OCI-LY1 (cell line): ENCODE data around the gene SPAG17.

ENCODE experiments used
- EZH2 ChIP-seq: fragments of 200-600 bp; sonication (generic), shearing (Covaris generic); IDR thresholded peaks from 2 replicates; pipeline ENCODE4 v1.8.0; 2017; ENCODE audit warnings: borderline replicate concordance, mixed run types, mild to moderate bottlenecking, antibody characterized with exemption, low read length, moderate library complexity, mixed read lengths
- TF ChIP-seq, protein P1 (sequence below): fragments of 200-600 bp; sonication (generic), shearing (Covaris generic); IDR thresholded peaks from 2 replicates; pipeline ENCODE4 v1.5.1; 2017; ENCODE audit warnings: mild to moderate bottlenecking, antibody characterized with exemption, low read length, moderate library complexity, mixed read lengths

DNA sequence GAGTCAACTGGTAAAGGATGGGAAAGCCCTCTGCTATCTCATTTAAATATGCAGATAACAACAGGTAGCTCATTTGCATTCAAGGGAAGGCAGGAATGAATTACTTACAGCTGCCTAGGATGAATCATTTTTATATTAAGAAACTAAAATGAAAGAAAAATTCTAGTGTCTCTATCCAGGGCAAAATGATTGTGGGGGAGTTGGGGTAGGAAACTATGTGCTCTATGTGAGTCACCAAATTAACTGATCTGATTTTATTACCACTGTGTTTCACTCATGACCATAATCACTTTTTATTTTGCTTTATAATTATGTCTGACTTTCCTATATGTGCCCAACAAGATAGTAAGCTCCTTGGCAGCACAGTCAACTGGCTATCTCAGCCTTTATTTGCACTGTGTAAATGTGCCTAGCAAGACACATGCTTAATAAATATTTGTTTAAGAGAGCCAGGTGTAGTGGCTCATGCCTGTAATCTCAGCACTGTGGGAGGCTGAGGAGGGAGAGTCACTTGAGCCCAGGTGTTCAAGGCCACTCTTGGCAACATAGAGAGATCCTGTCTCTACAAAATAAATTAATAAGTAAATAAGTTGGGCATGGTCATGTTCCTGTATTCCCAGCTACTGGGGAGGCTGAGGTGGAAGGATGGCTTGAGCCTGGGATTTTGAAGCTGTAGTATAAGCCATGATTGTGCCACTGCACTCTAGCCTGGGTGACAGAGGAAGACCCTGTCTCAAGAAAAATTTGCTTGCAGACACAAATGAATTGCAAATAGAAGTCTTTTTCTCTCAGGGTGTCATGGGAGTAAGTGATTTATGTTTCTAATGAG lies 84.1 kb downstream of the SPAG17 start:
- TF ChIP-seq, protein P1, sequence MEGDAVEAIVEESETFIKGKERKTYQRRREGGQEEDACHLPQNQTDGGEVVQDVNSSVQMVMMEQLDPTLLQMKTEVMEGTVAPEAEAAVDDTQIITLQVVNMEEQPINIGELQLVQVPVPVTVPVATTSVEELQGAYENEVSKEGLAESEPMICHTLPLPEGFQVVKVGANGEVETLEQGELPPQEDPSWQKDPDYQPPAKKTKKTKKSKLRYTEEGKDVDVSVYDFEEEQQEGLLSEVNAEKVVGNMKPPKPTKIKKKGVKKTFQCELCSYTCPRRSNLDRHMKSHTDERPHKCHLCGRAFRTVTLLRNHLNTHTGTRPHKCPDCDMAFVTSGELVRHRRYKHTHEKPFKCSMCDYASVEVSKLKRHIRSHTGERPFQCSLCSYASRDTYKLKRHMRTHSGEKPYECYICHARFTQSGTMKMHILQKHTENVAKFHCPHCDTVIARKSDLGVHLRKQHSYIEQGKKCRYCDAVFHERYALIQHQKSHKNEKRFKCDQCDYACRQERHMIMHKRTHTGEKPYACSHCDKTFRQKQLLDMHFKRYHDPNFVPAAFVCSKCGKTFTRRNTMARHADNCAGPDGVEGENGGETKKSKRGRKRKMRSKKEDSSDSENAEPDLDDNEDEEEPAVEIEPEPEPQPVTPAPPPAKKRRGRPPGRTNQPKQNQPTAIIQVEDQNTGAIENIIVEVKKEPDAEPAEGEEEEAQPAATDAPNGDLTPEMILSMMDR = no peak
- no peak for TF ChIP-seq EZH2
